ENCODE data around the gene CNKSR1. TPM values are rescaled to one million over a fixed set of nuclear protein-coding genes. Genes with fewer than 3 reads are reported as not detected.
"Not testable (repeated sequence)": the region's sequence is repeated elsewhere in the genome, so short reads cannot be mapped to it uniquely, and the experiment has no call there.

Gene CNKSR1
- total RNA-seq, 2 experiments from 2014 or later = 1.5 to 1.8 TPM

DNA sequence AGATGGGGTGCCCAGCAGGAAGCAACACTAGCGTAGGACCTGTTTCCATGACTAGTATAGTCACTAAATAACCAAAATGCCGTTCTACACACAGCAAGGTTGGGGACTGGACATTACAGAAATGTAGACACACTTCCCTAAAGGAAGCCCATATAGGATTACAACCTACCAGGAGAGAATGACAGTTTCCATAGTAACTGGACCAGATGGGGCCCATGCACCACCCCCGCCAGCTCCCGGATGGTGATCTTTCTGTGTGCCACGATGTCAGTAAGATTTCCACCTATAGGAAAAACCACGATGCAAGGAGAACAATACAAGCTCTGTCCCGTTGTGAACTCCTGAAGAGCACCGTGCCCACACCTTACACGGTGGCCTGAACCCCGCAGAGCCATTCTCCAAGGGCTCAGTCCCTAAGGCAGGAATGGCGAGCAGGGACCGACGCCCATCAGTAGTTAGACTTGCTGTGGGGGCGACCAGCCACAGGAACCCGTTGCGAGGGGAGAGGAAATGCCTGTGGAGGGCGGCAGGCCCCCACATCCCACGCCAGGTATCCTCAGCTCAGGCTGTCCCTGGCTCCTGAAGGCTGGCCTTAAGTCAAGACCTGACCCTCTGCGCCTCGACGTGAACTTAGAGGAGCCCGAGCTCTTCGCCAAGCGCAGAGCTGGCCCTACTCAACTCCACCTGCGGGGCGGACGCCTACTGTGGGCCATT lies 43.1 kb downstream of the CNKSR1 start:
- DNase-seq = no peak
- H3K4me1 Mint-ChIP-seq (ENCODE audit: low read depth) = peaks cover 8% of the 10 kb centered on the region
- H3K27me3 Mint-ChIP-seq (ENCODE audit: low read depth) = peaks cover 8% of the 10 kb centered on the region
- H3K36me3 Mint-ChIP-seq (ENCODE audit: low read depth) = no peaks in the 10 kb centered on the region
- H3K4me3 Mint-ChIP-seq = no peak overlapping the region
- intact Hi-C loops (cut with micrococcal nuclease) = no loop called here
- H3K9me3 Mint-ChIP-seq = no peaks in the 10 kb centered on the region
- CTCF ChIA-PET = interaction anchor here (0.6 to 1.5 kb wide), 4 partner anchors 14 to 197 kb away, joined by 3 to 9 read pairs (median 4); partner anchors contain the start of genes CEP85 and ZNF593
- no peak overlapping the region for H3K27ac Mint-ChIP-seq

- Mint-ChIP-seq H3K4me1 (ENCODE audit: low read depth) (peaks cover 14% of the 10 kb centered on the region), H3K4me3 (no peak overlapping the region), H3K27ac (no peak overlapping the region), H3K36me3 (ENCODE audit: low read depth) (no peaks in the 10 kb centered on the region), H3K27me3 (ENCODE audit: low read depth) (peaks cover 14% of the 10 kb centered on the region), H3K9me3 (no peaks in the 10 kb centered on the region)
- no peak for DNase-seq
- intact Hi-C loops (cut with micrococcal nuclease) = no loop called here
- CTCF ChIA-PET = interaction anchor here (0.7 to 1.5 kb wide), 3 partner anchors 13 to 177 kb away, joined by 3 to 9 read pairs (median 5); partner anchors contain the start of gene CEP85
These were observed 43.8 kb downstream of the CNKSR1 start for GRCh38 chr1:26221094-26221493.

GRCh38 chr1:26224606-26225005 lies 47.3 kb downstream of the CNKSR1 start:
- DNase-seq = no peak
- intact Hi-C loops (cut with micrococcal nuclease) = no loop called here
- H3K9me3 Mint-ChIP-seq = no peaks in the 10 kb centered on the region
- no peak overlapping the region for H3K27ac Mint-ChIP-seq
- peaks cover 14% of the 10 kb centered on the region for H3K4me1 Mint-ChIP-seq (ENCODE audit: low read depth)
- no peaks in the 10 kb centered on the region for H3K36me3 Mint-ChIP-seq (ENCODE audit: low read depth)
- no peak overlapping the region for H3K4me3 Mint-ChIP-seq
- H3K27me3 Mint-ChIP-seq (ENCODE audit: low read depth) = peaks cover 18% of the 10 kb centered on the region
- CTCF ChIA-PET = no interaction called here

- peaks cover 18% of the 10 kb centered on the region for H3K27me3 Mint-ChIP-seq (ENCODE audit: low read depth)
- no peak overlapping the region for H3K27ac Mint-ChIP-seq
- no peaks in the 10 kb centered on the region for H3K36me3 Mint-ChIP-seq (ENCODE audit: low read depth)
- intact Hi-C loops (cut with micrococcal nuclease) = no loop called here
- peak; percentile 72 for DNase-seq
- peaks cover 14% of the 10 kb centered on the region for H3K4me1 Mint-ChIP-seq (ENCODE audit: low read depth)
- CTCF ChIA-PET = no interaction called here
- H3K4me3 Mint-ChIP-seq = peak overlapping the region; percentile 64
- H3K9me3 Mint-ChIP-seq = no peaks in the 10 kb centered on the region
These were observed 47.9 kb downstream of the CNKSR1 start for GRCh38 chr1:26225033-26225831.

- H3K27ac Mint-ChIP-seq; DNase-seq; H3K36me3 Mint-ChIP-seq (ENCODE audit: low read depth); intact Hi-C loops (cut with micrococcal nuclease); H3K9me3 Mint-ChIP-seq; H3K4me3 Mint-ChIP-seq; H3K27me3 Mint-ChIP-seq (ENCODE audit: low read depth): not testable (repeated sequence)
- CTCF ChIA-PET = interaction anchor here (2.0 to 4.5 kb wide), 2 partner anchors 61 kb away, joined by 8 to 31 read pairs; partner anchors contain the start of genes C1orf232 and ZNF593
- peaks cover 12% of the 10 kb centered on the region for H3K4me1 Mint-ChIP-seq (ENCODE audit: low read depth)
These were observed 53.4 kb downstream of the CNKSR1 start for GRCh38 chr1:26230682-26231081.

DNA sequence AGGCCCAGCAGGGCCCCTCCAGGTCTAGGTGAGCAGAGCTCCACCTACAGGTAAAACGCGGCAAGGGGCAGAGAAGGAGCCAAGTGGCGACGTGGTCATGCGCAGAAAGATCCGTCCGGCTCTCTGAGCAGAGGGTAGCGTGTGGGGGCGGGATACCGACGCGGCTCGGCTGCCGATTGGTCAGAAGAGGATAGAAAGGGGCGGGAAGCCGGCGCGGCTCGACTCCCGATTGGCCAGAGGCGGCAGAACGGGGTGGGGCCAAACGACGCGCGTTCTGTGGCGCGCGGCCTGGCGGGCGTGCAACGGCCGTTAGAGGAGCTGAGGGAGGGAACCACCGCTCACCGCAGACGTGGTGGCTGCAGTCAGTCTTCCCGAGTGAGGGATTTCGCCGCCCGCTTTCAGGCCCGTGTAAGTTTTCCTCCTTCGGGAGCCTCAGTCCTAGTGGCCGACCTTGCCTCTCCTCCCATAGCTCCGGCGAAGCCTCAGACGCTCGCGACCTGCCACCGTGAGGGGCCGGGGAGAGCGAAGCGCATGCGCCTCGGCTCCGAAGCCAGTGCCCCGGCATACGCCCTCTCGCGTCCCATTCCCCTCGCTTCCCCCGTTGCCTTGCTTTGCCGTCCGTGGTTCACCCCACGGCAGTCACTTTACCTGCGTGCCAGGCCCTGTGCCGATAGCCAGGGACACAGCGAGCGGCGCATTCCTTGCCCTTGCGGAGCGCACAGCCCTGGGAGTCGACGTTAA lies 56.8 kb downstream of the CNKSR1 start, which contains the start of gene CEP85:
CEP85 (plus strand) TSS at position 298 of the 741 bp plus-strand sequence. CDS start 5,584 bp downstream, outside the sequence.
- peak; percentile 99 for DNase-seq
- intact Hi-C loops (cut with micrococcal nuclease) = loop anchor here (1.0 to 2.0 kb wide), 7 partner anchors 41 to 199 kb away; partner anchors contain the start of genes CATSPER4, PDIK1L and ZNF593
- peak within 1 kb of the TSS; percentile 94 for H3K4me3 Mint-ChIP-seq
- CTCF ChIA-PET = interaction anchor here (0.5 to 4.5 kb wide), 48 partner anchors 10 to 319 kb away, joined by 3 to 31 read pairs (median 4); partner anchors contain the start of genes C1orf232, CATSPER4, CNKSR1 and SH3BGRL3
- no peaks in the 10 kb centered on the region for H3K27me3 Mint-ChIP-seq (ENCODE audit: low read depth)
- H3K36me3 Mint-ChIP-seq (ENCODE audit: low read depth) = peaks cover 16% of the 10 kb centered on the region
- no peaks in the 10 kb centered on the region for H3K9me3 Mint-ChIP-seq
- H3K27ac Mint-ChIP-seq = peak within 1 kb of the TSS; percentile 90
- H3K4me1 Mint-ChIP-seq (ENCODE audit: low read depth) = peaks cover 31% of the 10 kb centered on the region

DNA sequence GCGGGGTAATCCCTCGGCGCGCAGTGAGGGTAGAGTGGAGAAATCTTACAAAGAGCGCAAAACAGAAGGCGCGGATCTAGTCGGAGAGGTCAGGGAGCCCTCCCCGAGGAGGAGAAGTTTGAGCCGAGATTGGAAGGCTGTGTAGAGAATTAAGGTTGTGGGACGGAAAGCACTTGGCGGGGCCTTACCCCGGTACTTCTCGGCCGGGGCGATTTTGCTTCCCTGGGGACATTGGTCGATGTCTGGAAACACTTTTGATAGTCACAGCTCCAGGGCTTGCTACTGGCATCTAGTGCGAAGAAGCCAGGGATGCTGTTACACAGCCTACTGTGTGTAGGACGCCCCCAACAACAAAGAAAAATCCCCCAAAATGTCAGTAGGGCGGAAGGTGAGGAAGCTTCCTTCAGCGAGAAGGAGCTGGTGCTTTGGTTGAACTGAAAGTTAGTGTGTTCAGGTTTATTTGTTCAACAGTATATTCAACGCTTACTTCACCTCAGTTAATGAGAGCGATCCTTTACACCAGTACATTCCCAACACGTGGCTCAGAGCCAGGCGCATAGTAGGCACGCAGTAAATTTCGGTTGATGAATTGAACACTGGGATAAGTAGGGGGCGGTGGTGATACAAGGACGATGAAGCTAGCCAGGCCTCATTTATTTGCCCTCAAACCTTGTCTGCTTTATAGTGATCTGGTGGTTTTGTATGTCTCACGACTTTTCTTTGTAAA lies 57.5 kb downstream of the CNKSR1 start:
- Mint-ChIP-seq H3K9me3 (no peaks in the 10 kb centered on the region), H3K4me3 (peak overlapping the region; percentile 94), H3K27ac (peak overlapping the region; percentile 90), H3K36me3 (ENCODE audit: low read depth) (peaks cover 20% of the 10 kb centered on the region), H3K27me3 (ENCODE audit: low read depth) (no peaks in the 10 kb centered on the region), H3K4me1 (ENCODE audit: low read depth) (peaks cover 35% of the 10 kb centered on the region)
- CTCF ChIA-PET = interaction anchor here (0.5 to 4.5 kb wide), 36 partner anchors 12 to 317 kb away, joined by 3 to 31 read pairs (median 4); partner anchors contain the start of genes C1orf232, CATSPER4, SH3BGRL3 and ZNF593
- DNase-seq = peak; percentile 35
- intact Hi-C loops (cut with micrococcal nuclease) = loop anchor here (1.0 to 2.0 kb wide), 7 partner anchors 40 to 200 kb away; partner anchors contain the start of genes CATSPER4, PDIK1L and ZNF593

DNA sequence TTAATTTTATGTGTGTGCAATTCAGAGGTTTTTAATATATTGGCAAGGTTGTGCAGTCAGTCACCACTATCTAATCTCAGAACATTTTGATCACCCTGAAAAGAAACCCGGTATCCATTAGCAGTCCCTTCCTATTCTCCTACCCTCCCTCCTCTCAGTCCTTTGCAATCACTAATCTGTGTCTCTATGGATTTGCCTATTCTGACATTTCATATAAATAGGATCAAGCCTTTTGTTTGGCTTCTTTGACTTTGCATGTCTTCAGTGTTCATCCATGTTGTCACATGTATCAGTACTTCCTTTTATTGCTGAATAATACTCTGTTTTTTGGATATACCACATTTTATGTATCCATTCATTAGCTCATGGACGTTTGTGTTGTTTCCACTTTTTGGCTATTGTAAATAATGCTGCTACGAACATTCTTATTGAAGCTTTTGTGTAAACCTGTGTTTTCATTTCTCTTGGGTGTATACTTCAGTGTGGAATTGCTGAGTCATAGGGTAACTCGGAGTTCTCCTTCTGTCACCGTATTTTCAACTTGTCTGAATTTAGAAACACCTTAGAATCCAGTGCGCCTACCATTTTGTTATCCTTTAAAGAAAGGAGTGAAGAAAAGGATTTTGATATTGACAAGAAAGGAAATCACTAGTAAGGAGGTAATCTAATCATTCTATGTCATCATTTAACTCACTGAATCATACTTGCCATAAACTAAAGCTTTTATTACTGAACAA lies 60.1 kb downstream of the CNKSR1 start:
- CTCF ChIA-PET = interaction anchor here (0.6 to 2.4 kb wide), 2 partner anchors 38 to 932 kb away, joined by 5 to 13 read pairs; no protein-coding TSS in a partner anchor
- Mint-ChIP-seq H3K27me3 (ENCODE audit: low read depth) (no peaks in the 10 kb centered on the region), H3K9me3 (no peaks in the 10 kb centered on the region), H3K36me3 (ENCODE audit: low read depth) (peaks cover 27% of the 10 kb centered on the region), H3K4me3 (no peak overlapping the region), H3K4me1 (ENCODE audit: low read depth) (peaks cover 36% of the 10 kb centered on the region), H3K27ac (no peak overlapping the region)
- no peak for DNase-seq
- intact Hi-C loops (cut with micrococcal nuclease) = no loop called here
